MM.1S (cell line): Measurements from ENCODE around the gene PRKRIP1.

ENCODE experiments used
- EZH2 ChIP-seq: fragments of 300-600 bp; sonication (generic); optimal IDR thresholded peaks from 2 replicates; pipeline ENCODE3; 2017; ENCODE audit warnings: low read depth, mild to moderate bottlenecking, antibody characterized with exemption, low read length, mixed read lengths
- EZH2phosphoT487 ChIP-seq: fragments of 300-600 bp; sonication (generic); IDR thresholded peaks from 2 replicates; pipeline ENCODE4 v1.6.1; 2018; ENCODE audit warnings: antibody characterized with exemption, low read length
- TF ChIP-seq, protein P1 (sequence below): fragments of 300-600 bp; sonication (generic); IDR thresholded peaks from 2 replicates; pipeline ENCODE4 v1.5.1; 2016; ENCODE audit warnings: antibody characterized with exemption, low read length, mixed read lengths

DNA sequence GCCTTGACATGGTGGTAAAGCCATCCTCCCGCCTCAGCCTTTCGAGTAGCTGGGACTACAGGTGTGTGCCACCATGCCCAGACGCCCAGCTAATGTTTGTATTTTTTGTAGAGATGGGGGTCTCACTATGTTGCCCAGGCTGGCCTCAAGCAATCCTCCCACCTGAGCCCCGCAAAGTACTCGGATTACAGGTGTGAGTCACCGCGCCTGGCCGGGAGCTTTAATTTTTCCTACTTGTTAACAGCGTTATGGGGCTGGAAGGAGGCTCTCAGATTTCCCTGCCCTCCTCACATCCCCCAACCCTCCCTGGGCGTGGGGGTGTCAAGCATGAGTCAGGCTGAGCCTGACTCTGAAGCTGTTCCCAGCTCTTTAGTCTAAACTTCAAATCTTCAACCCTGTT lies 60.2 kb downstream of the PRKRIP1 start:
- TF ChIP-seq, protein P1, sequence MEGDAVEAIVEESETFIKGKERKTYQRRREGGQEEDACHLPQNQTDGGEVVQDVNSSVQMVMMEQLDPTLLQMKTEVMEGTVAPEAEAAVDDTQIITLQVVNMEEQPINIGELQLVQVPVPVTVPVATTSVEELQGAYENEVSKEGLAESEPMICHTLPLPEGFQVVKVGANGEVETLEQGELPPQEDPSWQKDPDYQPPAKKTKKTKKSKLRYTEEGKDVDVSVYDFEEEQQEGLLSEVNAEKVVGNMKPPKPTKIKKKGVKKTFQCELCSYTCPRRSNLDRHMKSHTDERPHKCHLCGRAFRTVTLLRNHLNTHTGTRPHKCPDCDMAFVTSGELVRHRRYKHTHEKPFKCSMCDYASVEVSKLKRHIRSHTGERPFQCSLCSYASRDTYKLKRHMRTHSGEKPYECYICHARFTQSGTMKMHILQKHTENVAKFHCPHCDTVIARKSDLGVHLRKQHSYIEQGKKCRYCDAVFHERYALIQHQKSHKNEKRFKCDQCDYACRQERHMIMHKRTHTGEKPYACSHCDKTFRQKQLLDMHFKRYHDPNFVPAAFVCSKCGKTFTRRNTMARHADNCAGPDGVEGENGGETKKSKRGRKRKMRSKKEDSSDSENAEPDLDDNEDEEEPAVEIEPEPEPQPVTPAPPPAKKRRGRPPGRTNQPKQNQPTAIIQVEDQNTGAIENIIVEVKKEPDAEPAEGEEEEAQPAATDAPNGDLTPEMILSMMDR: no peak
- TF ChIP-seq EZH2phosphoT487: no peak
- TF ChIP-seq EZH2: no peak
